ENCODE results near the gene KCNG4.
"Not testable (repeated sequence)": the region's sequence is repeated elsewhere in the genome, so short reads cannot be mapped to it uniquely, and the experiment has no call there.

Gene KCNG4

DNA sequence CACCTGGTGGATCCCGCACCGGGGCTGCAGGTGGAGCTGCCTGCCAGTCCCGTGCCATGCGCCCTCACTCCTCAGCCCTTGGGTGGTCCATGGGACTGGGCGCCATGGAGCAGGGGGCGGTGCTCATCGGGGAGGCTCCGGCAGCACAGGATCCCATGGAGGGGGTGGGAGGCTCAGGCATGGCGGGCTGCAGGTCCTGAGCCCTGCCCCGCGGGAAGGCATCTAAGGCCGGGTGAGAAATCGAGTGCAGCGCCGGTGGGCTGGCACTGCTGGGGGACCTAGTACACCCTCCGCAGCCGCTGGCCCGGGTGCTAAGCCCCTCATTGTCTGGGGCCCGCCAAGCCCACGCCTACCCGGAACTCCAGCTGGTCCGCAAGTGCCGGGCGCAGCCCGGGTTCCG is 35.3 kb downstream of the KCNG4 start:
- DNase-seq: not testable (repeated sequence)

DNA sequence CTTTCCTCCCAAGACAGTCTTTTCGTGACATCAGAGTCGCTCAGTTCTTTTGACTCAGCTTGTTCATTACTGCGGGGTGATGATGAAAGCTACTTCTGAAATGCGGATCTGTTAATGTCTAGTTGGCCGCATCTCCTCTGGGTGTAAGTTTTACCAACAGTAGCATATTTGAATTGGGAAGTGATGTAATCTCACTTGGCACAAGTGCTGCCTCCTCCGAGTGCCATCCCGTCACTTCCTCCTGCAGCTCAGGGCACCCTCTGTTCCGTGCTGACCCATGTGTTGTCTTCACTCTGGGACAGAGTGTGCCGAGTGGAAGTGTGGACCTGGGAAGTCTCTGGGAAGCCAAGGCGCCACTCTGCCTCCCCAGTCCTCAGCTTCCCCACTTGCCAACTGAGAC is 40.0 kb downstream of the KCNG4 start:
- DNase-seq: no peak

DNA sequence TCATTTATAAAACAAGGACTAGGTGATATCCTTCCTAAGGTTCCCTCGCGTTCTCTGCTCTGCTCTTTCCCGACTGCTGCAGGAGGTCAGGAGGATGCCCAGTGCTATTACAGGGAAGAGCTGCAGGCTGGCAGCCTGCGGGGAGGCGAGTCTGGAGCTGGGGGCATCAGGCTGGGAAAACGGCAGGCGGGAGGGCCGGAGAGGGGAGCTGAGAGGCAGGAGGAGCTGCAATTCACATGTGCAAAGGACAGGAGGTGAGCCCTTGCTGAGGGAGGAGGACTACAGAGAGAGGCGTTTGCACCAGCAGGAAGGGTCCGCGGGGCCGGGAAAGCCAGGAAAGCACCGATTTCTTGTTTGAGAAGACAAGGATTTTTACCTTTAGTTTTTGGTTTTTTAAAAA is 40.7 kb downstream of the KCNG4 start:
- no peak for DNase-seq

DNA sequence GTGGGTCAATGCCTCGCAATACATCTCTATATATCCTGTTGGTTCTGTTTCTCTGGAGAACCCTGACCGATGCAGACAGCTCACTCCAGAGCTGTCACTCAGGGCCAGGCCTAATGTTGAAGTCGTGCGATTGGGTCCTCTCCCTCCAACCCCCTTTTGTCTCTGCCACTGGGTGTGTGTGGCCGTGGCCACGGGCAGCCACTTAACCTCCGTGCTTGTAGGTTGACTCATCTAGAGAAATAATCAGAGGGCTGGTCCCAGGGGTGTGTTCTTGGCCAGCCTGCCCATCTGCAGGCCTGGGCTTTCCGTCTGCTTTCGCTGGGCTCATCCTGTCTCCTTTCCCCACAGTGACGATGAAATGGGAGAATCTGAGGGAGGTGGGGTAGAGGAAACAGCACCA is 41.4 kb downstream of the KCNG4 start:
- no peak for DNase-seq

DNA sequence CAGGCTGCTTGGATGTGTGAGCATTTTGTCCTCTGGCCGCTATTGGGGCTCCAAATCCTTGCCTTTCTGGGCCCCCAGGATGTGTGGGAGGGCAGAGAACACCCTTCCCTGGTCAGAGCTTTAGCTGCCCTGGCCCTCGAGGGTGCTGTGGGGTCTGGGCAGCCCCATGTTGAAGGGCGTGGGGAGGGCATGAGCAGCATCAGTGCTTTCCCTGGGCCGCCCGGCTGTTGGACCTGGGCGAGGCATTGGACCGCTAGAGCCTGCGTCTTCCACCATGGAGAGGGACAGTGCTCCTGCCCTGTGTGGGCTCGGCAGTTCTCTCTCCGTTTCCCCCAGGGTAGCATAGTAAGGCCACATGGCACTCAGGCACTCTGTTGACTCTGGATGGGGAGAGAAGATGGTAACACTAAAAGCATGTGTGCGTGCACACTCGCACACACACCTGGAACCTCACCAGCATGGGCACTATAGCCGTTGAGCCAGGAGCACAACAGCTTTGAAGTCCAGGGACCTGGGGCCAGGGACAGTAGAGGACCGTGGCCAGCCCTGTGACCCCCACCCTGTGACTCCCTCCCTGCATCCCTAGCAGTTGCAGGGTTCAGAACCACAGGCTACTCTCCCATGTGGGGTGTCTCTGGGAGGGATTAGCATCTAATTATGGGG is 42.2 kb downstream of the KCNG4 start:
- DNase-seq: no peak

DNA sequence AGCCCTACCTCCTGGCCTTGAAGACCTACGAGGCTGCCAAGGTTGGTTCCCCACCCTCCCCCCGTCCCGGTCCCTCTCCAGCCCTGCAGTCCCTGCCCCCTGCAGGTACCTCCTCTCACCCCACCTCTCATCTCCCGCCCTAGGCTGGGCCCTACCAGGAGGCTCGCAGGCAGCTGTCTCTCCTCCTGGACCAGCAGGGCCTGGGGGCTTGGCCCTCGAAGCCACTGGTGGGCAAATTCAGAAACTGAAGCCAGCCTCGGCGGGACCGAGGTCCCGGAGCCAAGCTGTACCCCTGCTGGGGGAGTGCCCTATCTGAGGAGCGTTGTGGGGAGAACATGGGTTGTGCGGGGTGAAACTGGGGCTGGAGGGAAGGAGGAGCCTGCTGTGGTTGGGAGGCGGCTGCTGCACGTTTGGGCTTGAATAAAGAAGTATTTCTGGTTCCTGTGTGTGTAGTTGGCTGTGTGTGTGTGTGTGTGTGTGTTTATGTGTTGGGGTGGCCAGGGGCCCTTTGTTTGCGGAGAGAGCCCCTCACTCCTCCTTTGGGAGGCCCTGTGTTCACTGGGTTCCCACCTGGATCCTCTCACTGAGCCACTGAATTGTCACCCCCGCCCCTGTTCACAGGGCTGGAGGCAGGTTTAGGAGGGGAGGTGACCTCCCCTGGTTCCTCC is 43.0 kb downstream of the KCNG4 start:
- no peak for DNase-seq

DNA sequence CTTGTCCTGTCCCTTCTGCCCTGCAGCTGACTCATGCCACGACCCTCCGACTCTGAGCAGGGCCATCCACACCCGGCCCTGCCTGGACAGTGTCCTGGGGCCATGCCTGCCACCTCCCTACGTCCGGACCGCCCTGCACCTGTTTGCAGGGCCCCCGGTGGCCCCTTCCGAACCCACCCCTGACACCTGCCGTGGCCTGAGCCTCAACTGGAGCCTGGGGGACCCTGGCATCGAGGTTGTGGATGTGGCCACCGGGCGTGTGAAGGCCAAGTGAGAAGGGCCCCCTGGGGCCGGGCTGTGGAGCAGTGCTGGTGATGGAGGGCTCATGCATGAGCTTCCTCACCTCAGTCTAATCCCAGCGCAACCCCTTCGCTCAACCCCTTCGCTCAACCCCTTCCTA is 43.7 kb downstream of the KCNG4 start:
- no peak for DNase-seq

DNA sequence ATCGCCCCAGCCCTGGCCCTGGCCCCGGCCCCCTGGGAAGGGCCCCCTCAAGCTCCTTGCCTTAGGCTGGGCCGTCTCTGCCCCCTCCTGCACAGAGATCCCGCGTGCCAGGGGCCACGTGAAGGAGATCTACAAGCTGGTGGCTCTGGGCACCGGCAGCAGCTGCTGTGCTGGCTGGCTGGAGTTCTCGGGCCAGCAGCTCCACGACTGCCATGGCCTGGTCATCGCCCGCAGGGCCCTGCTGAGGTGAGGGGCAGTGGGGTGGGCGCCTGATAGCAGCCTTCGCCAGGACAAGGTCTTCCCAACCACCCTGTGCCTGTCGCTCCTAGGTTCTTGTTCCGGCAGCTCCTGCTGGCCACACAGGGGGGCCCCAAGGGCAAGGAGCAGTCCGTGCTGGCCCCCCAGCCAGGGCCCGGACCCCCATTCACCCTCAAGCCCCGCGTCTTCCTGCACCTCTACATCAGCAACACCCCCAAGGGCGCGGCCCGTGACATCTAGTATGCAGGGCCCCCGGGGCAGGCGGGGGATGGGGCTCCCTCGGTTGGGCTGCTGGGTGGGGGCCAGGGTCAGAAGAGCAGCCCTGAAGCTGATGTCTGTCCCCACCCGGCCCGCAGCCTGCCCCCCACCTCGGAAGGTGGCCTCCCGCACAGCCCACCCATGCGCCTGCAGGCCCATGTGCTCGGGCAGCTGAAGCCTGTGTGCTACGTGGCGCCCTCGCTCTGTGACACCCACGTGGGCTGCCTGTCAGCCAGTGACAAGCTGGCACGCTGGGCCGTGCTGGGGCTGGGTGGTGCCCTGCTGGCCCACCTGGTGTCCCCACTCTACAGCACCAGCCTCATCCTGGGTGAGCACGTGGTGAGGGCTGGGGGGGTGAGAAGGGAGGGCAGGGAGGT is 44.4 kb downstream of the KCNG4 start:
- no peak for DNase-seq

DNA sequence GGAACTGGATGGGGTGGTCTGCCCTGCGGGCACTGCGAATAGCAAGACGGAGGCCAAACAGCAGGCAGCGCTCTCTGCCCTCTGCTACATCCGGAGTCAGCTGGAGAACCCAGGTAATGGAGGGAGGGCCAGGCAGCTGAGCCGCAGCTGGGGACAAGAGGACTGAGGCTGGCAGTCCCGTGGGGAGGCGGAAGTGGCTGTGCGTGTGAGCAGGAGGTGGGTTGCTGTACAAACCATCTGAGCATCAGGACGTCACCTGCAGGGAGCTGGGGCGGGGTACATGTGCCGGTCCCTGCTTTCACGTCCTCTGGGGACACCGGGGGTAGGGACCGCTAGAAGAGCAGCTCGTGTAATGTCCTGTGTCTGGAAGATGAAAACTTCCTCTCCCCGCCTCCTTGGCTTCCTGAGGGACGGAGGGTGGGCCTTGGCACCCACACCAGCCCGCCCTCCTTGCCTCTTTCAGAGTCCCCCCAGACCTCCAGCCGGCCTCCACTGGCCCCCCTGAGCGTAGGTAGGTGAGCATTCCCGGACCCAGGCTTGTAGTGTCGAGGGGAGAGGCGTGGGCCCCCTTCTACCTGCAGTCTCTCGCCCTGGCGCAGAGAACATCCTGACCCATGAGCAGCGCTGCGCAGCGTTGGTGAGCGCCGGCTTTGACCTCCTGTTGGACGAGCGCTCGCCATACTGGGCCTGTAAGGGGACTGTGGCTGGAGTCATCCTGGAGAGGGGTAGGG is 45.2 kb downstream of the KCNG4 start:
- no peak for DNase-seq

DNA sequence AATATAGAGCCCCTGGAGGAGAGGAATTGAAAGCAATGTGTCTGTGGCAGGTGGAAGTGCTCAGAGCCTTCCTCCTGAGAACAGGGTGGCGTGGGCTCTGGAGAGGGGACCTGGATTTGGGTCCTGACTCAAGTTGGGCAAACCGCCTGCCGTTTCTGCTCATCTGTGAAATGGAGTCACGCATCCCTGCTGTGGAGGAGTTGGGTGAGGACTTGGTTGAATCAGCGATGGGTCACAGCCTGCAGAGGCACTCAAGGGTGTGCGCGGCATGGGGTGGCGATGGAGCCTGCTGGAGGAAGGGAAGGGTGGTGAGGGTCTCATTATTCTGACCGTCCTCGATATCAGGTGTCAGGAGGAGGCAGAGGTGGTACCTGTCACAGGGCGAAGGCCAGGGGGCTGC is 45.8 kb downstream of the KCNG4 start:
- DNase-seq: no peak

DNA sequence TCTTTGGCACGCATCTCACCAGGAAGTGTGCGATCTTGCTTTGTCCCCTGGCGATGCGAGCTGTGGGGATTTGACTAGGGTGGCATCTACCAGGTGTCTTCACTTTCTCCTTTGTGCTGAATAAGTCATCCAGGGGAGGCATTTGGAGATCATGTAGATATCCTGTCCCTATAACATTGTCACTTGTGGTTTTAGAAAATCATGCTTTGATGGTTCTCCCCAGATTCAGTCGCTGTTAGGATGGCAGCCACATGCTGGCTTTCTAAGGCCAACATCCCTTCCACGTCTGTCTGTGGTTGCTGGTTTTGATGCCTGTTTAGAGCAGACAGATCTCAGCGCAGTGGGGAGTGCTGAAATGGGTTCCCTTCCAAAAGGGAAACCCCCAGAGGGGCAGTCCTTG is 46.3 kb downstream of the KCNG4 start:
- DNase-seq: no peak

DNA sequence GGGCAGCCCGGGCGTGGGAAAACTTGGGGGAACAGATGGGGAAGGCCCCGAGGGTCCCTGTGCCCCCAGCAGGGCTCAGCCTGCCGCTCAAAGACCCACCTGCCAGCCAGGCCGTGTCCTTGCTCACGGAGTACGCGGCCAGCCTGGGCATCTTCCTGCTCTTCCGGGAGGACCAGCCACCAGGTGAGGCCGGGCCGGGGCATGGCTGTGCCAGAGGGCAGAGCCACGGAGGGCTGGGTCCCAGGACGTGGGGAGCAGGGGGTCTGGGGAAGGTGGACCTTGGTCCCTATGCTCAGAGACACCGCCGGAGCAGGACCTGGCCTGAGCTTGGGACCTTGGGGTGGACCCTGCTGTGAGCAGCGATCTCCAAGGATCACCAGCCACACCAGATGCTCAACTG is 48.3 kb downstream of the KCNG4 start:
- DNase-seq: no peak

DNA sequence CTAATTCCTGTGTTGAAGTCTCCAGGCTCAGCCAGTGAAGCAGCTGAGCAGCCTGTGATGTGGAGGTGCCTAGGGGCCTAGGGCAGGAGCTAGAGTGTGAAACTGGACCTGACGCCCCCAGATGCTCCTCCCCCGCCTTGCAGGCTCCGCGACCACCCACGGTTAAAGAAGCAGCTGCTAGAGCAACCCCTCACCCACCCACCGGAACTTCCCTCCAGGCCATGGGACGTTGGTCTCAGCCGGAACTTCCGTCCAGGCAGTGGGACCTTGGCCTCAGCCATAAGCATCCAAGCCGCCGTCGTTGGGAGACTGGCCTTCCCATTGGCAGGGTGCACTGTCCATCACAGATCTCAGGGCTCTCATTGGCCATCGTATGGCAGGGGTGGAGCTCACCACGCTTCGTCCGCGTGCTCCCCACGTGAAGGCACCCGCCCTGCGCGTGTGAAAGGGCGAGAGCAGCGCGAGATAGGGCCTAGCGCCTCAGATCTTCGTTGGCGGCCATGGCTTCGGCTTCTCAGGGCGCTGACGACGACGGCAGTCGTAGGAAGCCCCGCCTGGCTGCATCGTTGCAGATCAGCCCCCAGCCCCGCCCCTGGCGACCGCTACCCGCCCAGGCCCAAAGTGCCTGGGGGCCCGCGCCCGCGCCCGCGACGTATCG is 49.0 kb downstream of the KCNG4 start, which contains the start of gene ADAD2:
Gene ADAD2, plus strand, starts transcription at position 427 of the 658 bp plus-strand sequence. Its CDS starts 74 bp downstream, at position 501.
- no peak for DNase-seq

DNA sequence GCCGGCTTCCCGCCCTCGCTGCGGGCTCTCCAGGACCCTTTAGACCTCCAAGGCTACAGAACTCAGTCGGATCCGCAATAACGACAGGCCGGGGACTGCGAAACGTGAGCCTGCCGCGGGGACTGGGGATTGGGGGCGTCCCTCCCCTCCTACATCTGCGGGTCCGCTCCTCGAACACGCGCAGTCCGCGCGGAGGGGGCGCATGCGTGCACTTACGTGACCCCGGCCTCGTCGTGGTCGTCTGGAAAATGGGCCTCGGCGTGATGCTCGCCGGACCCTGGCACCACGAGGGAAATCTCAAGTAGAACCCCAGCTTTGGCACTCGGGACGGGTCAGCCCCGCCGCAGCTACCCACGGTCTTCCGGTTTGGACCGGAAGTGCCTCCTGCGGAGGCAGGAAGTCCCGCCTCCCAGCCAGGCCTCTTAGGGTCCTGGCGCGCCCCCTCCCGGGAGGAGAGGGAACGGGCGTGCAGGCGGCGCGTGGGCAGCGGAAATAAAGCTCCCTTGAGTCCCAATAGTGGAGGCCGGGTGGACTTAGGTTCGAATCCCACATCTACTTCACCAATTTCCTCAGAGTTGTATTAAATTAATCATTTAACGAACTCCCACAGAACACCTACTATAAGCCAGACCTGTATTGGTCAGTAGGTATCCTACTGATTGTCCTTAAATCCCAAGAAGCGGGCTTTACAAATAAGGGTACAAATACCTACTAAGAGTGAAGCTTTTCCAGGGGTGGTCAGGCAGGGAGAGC is 53.0 kb downstream of the KCNG4 start, which contains the start of gene TAF1C:
Gene TAF1C, minus strand, starts transcription at position 373 of the 753 bp plus-strand sequence. CDS start 2,069 bp downstream, outside the sequence.
- DNase-seq: peak; percentile 77

DNA sequence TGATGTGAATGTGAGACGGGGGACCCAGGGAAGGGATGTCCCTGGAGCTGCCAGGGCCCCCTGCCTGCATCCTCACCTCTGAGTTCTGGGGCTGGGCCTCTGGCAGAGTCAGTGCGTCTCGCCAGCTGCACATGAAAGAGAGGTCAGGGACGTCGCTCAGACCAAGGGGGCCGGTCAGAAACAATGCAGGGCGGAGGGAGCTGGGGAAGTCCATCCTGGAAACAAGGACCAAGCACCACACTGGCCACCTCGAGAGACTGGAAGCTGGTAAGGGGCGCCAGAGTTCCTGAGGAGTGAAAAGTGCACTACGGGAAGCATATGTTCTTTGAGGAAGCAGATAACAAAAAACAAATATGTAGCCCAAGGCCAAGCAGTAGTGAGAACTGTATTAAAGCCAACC is 55.0 kb downstream of the KCNG4 start:
- DNase-seq: no peak

DNA sequence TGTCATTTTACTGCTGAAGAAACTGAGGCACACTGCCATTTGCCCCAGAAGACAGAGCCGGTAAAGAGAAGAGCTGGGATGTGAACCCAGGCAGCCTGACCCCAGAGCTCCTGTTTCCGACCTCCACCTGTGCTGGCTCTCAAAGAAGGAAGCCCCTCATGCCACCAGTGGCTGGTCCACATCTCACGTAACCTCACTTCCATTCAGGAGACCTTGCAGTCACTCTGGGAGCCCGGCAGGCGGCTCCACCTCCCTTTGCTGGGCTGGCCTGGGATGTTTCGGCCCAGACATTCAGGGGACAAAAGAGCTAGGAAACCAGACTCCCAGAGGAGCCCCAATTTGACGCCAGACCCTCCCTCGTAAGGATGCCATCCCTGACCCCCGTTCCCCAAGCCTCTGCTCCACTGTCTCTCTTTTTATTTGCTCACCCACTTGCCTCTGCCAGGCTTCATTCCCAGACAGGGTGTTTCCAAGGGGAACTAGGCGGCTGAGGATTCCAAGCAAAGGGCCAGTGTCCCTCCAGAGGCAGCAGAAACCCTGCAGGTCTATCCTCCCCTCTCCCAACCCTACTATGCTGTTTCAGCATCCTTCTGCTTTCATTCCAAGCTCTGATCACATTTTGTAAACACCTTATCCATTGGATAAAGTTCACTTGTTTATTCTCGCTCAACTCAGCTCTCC is 55.8 kb downstream of the KCNG4 start:
- no peak for DNase-seq

DNA sequence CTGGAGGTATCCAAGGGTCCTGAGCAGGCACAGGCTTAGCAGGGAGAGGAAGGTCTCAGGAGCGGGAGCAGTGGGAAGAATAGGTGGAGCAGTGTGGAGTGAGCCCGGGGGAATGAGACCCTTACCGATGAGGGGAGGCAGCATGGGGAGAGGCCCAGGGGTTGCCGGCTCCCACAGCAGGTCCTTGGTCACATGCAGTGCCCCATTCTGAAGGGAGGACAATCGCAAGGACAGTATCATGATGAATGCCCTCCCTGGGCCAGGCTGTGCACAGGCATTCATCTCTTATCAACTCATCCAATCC is 56.3 kb downstream of the KCNG4 start:
- DNase-seq: no peak

DNA sequence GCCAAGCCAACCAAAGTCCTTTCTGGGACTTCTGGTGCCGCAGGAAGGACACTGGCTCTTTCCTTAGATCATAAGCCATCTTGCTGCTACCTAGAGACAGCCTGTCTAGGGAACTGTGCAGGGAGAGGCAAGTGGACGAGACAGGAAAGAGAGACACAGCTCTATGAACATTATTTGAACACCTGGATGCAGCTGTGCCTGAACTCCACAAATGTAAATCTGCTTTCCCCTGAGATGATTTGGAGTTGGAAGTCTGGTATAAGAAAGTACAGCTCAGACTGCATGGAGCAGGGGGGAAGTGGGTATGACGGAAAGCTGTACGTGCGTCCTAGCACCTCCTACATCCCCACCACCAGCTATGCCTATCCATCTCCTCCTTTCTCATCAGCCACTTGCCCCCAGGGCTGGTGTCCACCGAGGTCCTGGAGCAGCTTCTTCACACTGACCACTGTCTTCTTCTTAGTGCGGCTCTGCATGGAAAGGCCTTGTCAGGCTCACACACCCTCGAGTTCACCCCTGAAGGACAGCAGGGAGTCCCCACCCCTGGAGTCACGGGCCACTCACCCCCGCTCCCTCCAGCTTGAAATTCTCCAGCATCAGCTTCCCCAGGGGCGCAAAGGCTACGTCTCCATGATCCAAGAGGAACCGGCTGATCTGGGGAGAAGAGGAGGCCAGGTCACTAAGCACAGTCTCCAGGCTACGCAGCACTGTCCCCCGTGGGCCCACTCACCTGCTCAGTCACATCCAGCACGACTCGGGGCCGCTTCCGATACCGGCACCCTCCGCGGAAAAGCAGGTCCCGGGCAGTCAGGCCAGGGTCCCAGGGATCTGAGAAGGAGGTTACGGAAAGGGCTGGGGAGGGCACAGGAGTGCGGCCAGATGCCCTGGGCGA is 56.9 kb downstream of the KCNG4 start:
- no peak for DNase-seq

DNA sequence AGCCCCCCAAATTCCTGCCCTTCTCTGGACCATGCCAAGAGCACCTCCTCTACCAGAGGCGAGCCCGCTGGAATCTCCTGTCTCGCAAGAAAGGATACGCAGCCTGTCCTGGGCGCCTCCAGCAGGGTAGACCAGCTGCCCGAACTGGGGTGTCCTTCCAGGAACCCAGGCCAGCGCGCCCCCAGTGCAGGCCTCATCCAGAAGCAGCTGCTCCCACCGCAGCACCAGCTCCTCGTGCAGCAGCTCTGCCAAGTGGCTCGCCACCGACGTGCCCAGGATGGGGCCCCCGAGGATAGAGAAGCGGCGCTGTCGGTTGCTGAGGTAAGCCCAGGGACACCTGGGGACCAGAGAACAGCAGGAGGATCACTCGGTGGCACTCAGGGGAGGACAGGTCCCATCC is 57.7 kb downstream of the KCNG4 start:
- DNase-seq: no peak
